HUES48 (cell line): ENCODE data around the gene DNM3.

Source experiments
- H3K27ac ChIP-seq: one replicate; pipeline ENCODE4 v1.7.0; 2013; ENCODE audit warnings: low read depth, low read length, inconsistent platforms
- H3K27me3 ChIP-seq: 2 replicates; pipeline ENCODE4 v1.6.1; 2013; ENCODE audit warnings: mild to moderate bottlenecking, low read length; ENCODE audit not compliant: control insufficient read depth, insufficient read depth
- H3K36me3 ChIP-seq: 2 replicates; pipeline ENCODE4 v1.6.1; 2013; ENCODE audit warnings: low read length; ENCODE audit not compliant: control insufficient read depth, insufficient read depth
- H3K4me1 ChIP-seq: 2 replicates; pipeline ENCODE4 v1.6.1; 2013; ENCODE audit warnings: mild to moderate bottlenecking, low read length; ENCODE audit not compliant: control insufficient read depth, insufficient read depth
- H3K4me3 ChIP-seq: 2 replicates; pipeline ENCODE4 v1.5.1; 2013; ENCODE audit warnings: mild to moderate bottlenecking, low read depth, low read length
- H3K9ac ChIP-seq: 2 replicates; pipeline ENCODE4 v1.6.1; 2013; ENCODE audit warnings: mild to moderate bottlenecking, low read depth, low read length, moderate library complexity
- H3K9me3 ChIP-seq: 2 replicates; pipeline ENCODE4 v1.6.1; 2013; ENCODE audit warnings: low read length; ENCODE audit not compliant: control insufficient read depth, insufficient read depth

The DNM3 gene

GRCh38 chr1:172090511-172090817 is 249.2 kb downstream of the DNM3 start:
- no peak overlapping the region for H3K9ac ChIP-seq
- no peaks in the 10 kb centered on the region for H3K27me3 ChIP-seq
- no peaks in the 10 kb centered on the region for H3K36me3 ChIP-seq
- H3K9me3 ChIP-seq: no peaks in the 10 kb centered on the region
- peaks cover 20% of the 10 kb centered on the region for H3K4me1 ChIP-seq
- H3K27ac ChIP-seq: no peak overlapping the region
- H3K4me3 ChIP-seq: no peak overlapping the region

GRCh38 chr1:172095846-172096245 is 254.5 kb downstream of the DNM3 start:
- no peaks in the 10 kb centered on the region for H3K9me3 ChIP-seq
- no peaks in the 10 kb centered on the region for H3K27me3 ChIP-seq
- no peak overlapping the region for H3K9ac ChIP-seq

GRCh38 chr1:172105230-172105629 is 263.9 kb downstream of the DNM3 start:
- H3K27ac ChIP-seq: no peak overlapping the region
- no peaks in the 10 kb centered on the region for H3K27me3 ChIP-seq
- H3K9me3 ChIP-seq: no peaks in the 10 kb centered on the region

More at GRCh38 chr1:172095846-172096245, 254.5 kb downstream of the DNM3 start:
- no peaks in the 10 kb centered on the region for H3K36me3 ChIP-seq
- H3K27ac ChIP-seq: no peak overlapping the region
- H3K4me3 ChIP-seq: no peak overlapping the region
- peaks cover 20% of the 10 kb centered on the region for H3K4me1 ChIP-seq

GRCh38 chr1:172107316-172107975 is 266.1 kb downstream of the DNM3 start:
- Histone ChIP-seq H3K4me1 (no peaks in the 10 kb centered on the region), H3K4me3 (no peak overlapping the region), H3K27ac (no peak overlapping the region), H3K27me3 (no peaks in the 10 kb centered on the region), H3K36me3 (no peaks in the 10 kb centered on the region), H3K9ac (no peak overlapping the region), H3K9me3 (no peaks in the 10 kb centered on the region)

More at GRCh38 chr1:172105230-172105629, 263.9 kb downstream of the DNM3 start:
- Histone ChIP-seq H3K9ac (no peak overlapping the region), H3K36me3 (no peaks in the 10 kb centered on the region), H3K4me3 (no peak overlapping the region), H3K4me1 (no peaks in the 10 kb centered on the region)

- H3K4me1 ChIP-seq: no peaks in the 10 kb centered on the region
- no peaks in the 10 kb centered on the region for H3K27me3 ChIP-seq
- no peak overlapping the region for H3K27ac ChIP-seq
- H3K9me3 ChIP-seq: no peaks in the 10 kb centered on the region
- H3K4me3 ChIP-seq: no peak overlapping the region
- H3K9ac ChIP-seq: no peak overlapping the region
- no peaks in the 10 kb centered on the region for H3K36me3 ChIP-seq
These were observed 267.0 kb downstream of the DNM3 start for GRCh38 chr1:172108161-172108893.

- Histone ChIP-seq H3K36me3 (no peaks in the 10 kb centered on the region), H3K4me1 (no peaks in the 10 kb centered on the region), H3K27me3 (no peaks in the 10 kb centered on the region), H3K4me3 (no peak overlapping the region), H3K9me3 (no peaks in the 10 kb centered on the region), H3K27ac (no peak overlapping the region), H3K9ac (no peak overlapping the region)
These were observed 268.1 kb downstream of the DNM3 start for GRCh38 chr1:172109359-172109758.

- no peak overlapping the region for H3K9ac ChIP-seq
- 0 out of 2 replicates have a peak, but pooled peaks cover 4% of the 10 kb centered on the region for H3K4me1 ChIP-seq
- H3K9me3 ChIP-seq: no peaks in the 10 kb centered on the region
- H3K27ac ChIP-seq: no peak overlapping the region
- no peaks in the 10 kb centered on the region for H3K27me3 ChIP-seq
- H3K36me3 ChIP-seq: no peaks in the 10 kb centered on the region
- H3K4me3 ChIP-seq: no peak overlapping the region
These were observed 271.3 kb downstream of the DNM3 start for GRCh38 chr1:172112576-172112975.

GRCh38 chr1:172117800-172118199 is 276.5 kb downstream of the DNM3 start:
- H3K36me3 ChIP-seq: no peaks in the 10 kb centered on the region
- no peaks in the 10 kb centered on the region for H3K9me3 ChIP-seq
- no peaks in the 10 kb centered on the region for H3K27me3 ChIP-seq
- no peak overlapping the region for H3K9ac ChIP-seq
- H3K27ac ChIP-seq: no peak overlapping the region
- H3K4me1 ChIP-seq: 0 out of 2 replicates have a peak, but pooled peaks cover 4% of the 10 kb centered on the region
- no peak overlapping the region for H3K4me3 ChIP-seq

GRCh38 chr1:172118618-172119017 is 277.3 kb downstream of the DNM3 start:
- Histone ChIP-seq H3K27me3 (no peaks in the 10 kb centered on the region), H3K9me3 (no peaks in the 10 kb centered on the region), H3K27ac (no peak overlapping the region), H3K9ac (no peak overlapping the region), H3K4me1 (0 out of 2 replicates have a peak, but pooled peaks cover 4% of the 10 kb centered on the region), H3K4me3 (no peak overlapping the region), H3K36me3 (no peaks in the 10 kb centered on the region)

- Histone ChIP-seq H3K9ac (no peak overlapping the region), H3K27me3 (no peaks in the 10 kb centered on the region), H3K27ac (no peak overlapping the region), H3K9me3 (no peaks in the 10 kb centered on the region), H3K4me3 (no peak overlapping the region), H3K4me1 (0 out of 2 replicates have a peak, but pooled peaks cover 4% of the 10 kb centered on the region), H3K36me3 (no peaks in the 10 kb centered on the region)
These were observed 277.9 kb downstream of the DNM3 start for GRCh38 chr1:172119184-172119583.

- Histone ChIP-seq H3K9ac (no peak overlapping the region), H3K9me3 (no peaks in the 10 kb centered on the region), H3K36me3 (no peaks in the 10 kb centered on the region), H3K4me1 (no peaks in the 10 kb centered on the region), H3K4me3 (no peak overlapping the region), H3K27ac (no peak overlapping the region), H3K27me3 (no peaks in the 10 kb centered on the region)
These were observed 279.1 kb downstream of the DNM3 start for GRCh38 chr1:172120381-172120780.
